DMS153 treated with DMSO at 0.1 percent for 48 hours (cell line): ENCODE results near the gene RYR1.
"Not testable (repeated sequence)": the region's sequence is repeated elsewhere in the genome, so short reads cannot be mapped to it uniquely, and the experiment has no call there.

Source experiments
- DNase-seq: peaks from one replicate; lab custom pipeline; 2025; ENCODE audit not compliant: unreplicated experiment; lab: John Stamatoyannopoulos, UW

Gene RYR1

GRCh38 chr19:38455031-38455430 lies 21.5 kb downstream of the RYR1 start:
- DNase-seq, result no peak

DNA sequence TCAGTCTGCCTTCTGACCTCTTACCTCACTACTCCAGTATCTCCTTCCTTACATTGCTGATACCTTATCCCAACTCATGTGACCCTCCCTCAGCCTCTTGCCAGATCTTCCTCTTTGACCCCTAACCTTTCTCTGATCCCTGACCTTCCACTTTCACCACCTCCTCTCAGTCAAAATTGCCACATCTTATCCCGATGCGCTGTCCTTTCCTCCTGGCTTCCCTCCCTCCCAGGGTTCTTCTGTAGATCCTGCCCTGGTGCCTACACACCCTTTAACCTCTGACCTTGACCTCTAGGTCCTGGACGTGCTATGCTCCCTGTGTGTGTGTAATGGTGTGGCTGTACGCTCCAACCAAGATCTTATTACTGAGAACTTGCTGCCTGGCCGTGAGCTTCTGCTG lies 23.7 kb downstream of the RYR1 start:
- DNase-seq, result no peak

DNA sequence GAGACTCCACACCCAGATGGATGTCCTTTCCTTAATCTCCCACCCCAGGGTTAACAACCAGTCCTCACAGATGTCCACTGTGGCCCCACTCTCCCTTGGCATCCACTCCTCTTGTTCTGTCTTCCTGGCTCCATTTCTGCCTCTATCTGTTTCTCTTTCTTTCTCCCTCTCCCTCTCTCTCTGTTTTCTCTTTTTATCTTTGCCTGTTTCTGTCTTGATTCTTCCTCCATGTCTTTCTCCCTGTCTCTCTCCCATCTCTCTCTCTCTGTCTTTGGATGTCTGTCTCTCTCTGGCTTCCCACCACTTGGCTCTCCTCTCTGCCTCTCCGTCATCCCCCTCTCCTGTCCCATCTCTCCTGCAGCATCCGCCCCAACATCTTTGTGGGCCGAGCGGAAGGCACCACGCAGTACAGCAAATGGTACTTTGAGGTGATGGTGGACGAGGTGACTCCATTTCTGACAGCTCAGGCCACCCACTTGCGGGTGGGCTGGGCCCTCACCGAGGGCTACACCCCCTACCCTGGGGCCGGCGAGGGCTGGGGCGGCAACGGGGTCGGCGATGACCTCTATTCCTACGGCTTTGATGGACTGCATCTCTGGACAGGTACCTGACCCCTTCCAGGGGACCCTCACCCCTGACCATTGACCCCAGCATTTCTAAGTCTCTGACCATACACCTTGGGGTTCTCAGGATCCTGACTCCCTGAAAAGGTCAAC lies 24.4 kb downstream of the RYR1 start:
- DNase-seq, result no peak

DNA sequence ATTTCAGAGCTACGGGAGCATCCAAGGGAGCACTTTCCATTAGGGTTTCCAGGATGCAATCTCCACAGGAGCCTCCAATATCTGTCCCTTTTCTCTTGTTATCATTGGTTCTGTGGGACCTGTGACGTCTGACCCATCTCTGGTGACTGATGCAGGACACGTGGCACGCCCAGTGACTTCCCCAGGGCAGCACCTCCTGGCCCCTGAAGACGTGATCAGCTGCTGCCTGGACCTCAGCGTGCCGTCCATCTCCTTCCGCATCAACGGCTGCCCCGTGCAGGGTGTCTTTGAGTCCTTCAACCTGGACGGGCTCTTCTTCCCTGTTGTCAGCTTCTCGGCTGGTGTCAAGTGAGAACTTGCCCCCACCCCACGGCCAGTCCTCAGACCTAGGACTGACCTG lies 25.5 kb downstream of the RYR1 start:
- no peak for DNase-seq

- DNase-seq, result no peak
Measured at GRCh38 chr19:38463365-38463764, 29.9 kb downstream of the RYR1 start.

GRCh38 chr19:38464421-38465082 lies 31.1 kb downstream of the RYR1 start:
- DNase-seq, result no peak

DNA sequence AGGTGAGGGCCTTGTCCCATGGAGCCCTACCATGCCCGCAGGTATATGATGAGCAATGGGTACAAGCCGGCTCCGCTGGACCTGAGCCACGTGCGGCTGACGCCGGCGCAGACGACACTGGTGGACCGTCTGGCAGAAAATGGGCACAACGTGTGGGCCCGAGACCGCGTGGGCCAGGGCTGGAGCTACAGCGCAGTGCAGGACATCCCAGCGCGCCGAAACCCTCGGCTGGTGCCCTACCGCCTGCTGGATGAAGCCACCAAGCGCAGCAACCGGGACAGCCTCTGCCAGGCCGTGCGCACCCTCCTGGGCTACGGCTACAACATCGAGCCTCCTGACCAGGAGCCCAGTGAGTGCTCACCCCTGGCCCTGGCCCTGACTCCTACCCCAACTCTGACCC lies 32.6 kb downstream of the RYR1 start:
- DNase-seq, result no peak

DNA sequence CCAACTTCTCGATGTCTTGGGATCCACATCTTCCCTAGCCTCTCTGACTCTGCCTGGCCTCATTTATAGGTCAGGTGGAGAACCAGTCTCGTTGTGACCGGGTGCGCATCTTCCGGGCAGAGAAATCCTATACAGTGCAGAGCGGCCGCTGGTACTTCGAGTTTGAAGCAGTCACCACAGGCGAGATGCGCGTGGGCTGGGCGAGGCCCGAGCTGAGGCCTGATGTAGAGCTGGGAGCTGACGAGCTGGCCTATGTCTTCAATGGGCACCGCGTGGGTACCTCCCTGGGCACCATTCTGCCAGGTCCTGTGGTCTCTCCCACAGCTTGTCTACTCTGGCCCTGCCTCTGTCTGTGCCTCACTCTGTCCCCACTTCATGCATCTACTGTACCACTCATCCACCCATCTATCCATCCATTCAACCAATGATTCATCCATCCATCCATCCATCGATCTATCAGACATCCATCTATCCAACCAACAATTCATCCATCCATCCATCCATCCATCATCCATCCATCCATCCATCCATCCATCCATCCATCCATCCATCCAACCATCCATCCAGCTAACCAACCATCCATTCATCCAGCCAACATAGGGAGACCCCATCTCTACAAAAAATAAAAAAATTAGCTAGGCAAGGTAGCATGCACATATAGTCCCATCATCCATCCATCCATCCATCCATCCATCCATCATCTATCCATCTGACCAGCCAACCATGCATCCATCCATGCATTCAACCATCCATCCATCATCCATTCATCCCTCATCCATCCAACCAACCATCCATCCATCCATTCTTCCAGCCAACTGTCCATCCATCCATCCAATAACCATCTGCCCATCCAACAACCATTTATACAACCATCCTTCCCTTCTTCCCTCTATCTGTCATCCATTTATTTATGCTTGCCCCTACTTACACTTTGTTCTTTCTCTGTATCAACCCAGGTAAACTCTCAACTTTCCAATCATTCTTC lies 34.3 kb downstream of the RYR1 start:
- no peak for DNase-seq

DNA sequence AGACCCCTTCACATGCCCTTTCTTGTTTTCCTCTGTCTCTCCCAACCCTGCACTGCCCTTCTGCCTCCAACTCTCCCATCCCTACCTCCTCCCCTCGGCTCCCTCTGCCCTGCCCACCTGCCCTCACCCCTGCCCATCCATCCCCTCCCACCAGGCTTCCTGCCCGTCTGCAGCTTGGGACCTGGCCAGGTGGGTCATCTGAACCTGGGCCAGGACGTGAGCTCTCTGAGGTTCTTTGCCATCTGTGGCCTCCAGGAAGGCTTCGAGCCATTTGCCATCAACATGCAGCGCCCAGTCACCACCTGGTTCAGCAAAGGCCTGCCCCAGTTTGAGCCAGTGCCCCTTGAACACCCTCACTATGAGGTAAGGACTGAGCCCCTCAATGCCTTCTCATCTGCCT lies 35.7 kb downstream of the RYR1 start:
- no peak for DNase-seq

GRCh38 chr19:38470788-38471480 lies 37.4 kb downstream of the RYR1 start:
- DNase-seq, result no peak

DNA sequence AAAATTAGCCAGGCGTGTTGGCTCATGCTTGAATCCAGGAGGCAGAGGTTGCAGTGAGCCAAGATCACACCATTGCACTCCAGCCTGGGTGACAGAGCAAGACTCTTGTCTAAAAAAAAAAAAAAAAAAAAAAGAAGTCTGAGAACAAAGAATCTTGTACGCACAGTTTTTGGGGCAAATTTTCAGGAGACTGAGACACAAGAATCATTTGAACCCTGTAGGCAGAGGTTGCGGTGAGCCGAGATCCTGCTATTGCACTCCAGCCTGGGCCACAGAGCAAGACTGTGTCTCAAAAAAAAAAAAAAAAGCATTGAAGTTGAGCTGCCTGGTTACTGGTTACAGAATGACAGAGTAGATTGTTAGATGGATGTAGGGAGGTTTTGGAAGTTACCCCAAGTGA lies 39.2 kb downstream of the RYR1 start:
- DNase-seq, result not testable (repeated sequence)

GRCh38 chr19:38473201-38473600 lies 39.7 kb downstream of the RYR1 start:
- no peak for DNase-seq

- no peak for DNase-seq
Measured at GRCh38 chr19:38475176-38475575, 41.7 kb downstream of the RYR1 start.

GRCh38 chr19:38478273-38478971 lies 44.9 kb downstream of the RYR1 start:
- DNase-seq, result no peak

GRCh38 chr19:38482496-38482895 lies 49.0 kb downstream of the RYR1 start:
- DNase-seq, result no peak

- no peak for DNase-seq
Measured at GRCh38 chr19:38483016-38483630, 49.6 kb downstream of the RYR1 start.

GRCh38 chr19:38484747-38485146 lies 51.3 kb downstream of the RYR1 start:
- DNase-seq, result no peak

GRCh38 chr19:38485541-38486285 lies 52.2 kb downstream of the RYR1 start:
- no peak for DNase-seq

- DNase-seq, result no peak
Measured at GRCh38 chr19:38486731-38487336, 53.3 kb downstream of the RYR1 start.
